KBM-7 (cell line): ENCODE data around the gene EIF2D.
"Not testable (repeated sequence)": the region's sequence is repeated elsewhere in the genome, so short reads cannot be mapped to it uniquely, and the experiment has no call there.

Experiments used
- DNase-seq: peaks from one replicate; pipeline ENCODE4 v3.0.0-alpha.2; 2015
- in situ Hi-C: fragments of 300-500 bp; cut with MboI; formaldehyde crosslinking; loops from 2 replicates; pipeline ENCODE4 v1.14.3; 2020; ENCODE audit warnings: low sequenced_read_pairs, low pct_unique_long_range_greater_than_20kb, mixed read lengths

Gene EIF2D

GRCh38 chr1:206637605-206638004, 25.3 kb upstream of the EIF2D start:
- DNase-seq = no peak
- in situ Hi-C loops = no loop called here

GRCh38 chr1:206636671-206637070, 24.4 kb upstream of the EIF2D start:
- no peak for DNase-seq
- in situ Hi-C loops = no loop called here

GRCh38 chr1:206635978-206636345, 23.7 kb upstream of the EIF2D start:
- in situ Hi-C loops = no loop called here

GRCh38 chr1:206635080-206635977, 23.1 kb upstream of the EIF2D start, which contains the start of gene DYRK3:
Gene DYRK3, plus strand, starts transcription at chr1:206635536. Its CDS starts 168 bp downstream, at chr1:206635704.
- in situ Hi-C loops = no loop called here

More at GRCh38 chr1:206635978-206636345, 23.7 kb upstream of the EIF2D start:
- peak; percentile 20 for DNase-seq

GRCh38 chr1:206634365-206635079, 22.3 kb upstream of the EIF2D start:
- in situ Hi-C loops = no loop called here
- peak; percentile 74 for DNase-seq

More at GRCh38 chr1:206635080-206635977, 23.1 kb upstream of the EIF2D start, which contains the start of gene DYRK3:
- peak; percentile 94 for DNase-seq

- DNase-seq = no peak
- in situ Hi-C loops = no loop called here
Measured at GRCh38 chr1:206633708-206634121, 21.4 kb upstream of the EIF2D start.

GRCh38 chr1:206631085-206631509, 18.8 kb upstream of the EIF2D start:
- in situ Hi-C loops = no loop called here
- peak; percentile 83 for DNase-seq

- in situ Hi-C loops = no loop called here
- no peak for DNase-seq
Measured at GRCh38 chr1:206628916-206629315, 16.7 kb upstream of the EIF2D start.

GRCh38 chr1:206626396-206626795, 14.1 kb upstream of the EIF2D start:
- DNase-seq, in situ Hi-C loops: not testable (repeated sequence)

GRCh38 chr1:206609229-206609991, 2.9 kb downstream of the EIF2D start:
- in situ Hi-C loops = no loop called here
- DNase-seq = no peak

- in situ Hi-C loops = no loop called here
- DNase-seq = peak; percentile 67
Measured at GRCh38 chr1:206608108-206608698, 4.1 kb downstream of the EIF2D start.

GRCh38 chr1:206606867-206607266, 5.4 kb downstream of the EIF2D start:
- in situ Hi-C loops = no loop called here
- peak; percentile 64 for DNase-seq

GRCh38 chr1:206604861-206605260, 7.4 kb downstream of the EIF2D start:
- no peak for DNase-seq
- in situ Hi-C loops = no loop called here

- no peak for DNase-seq
- in situ Hi-C loops = no loop called here
Measured at GRCh38 chr1:206600527-206600926, 11.7 kb downstream of the EIF2D start.

- in situ Hi-C loops = no loop called here
- no peak for DNase-seq
Measured at GRCh38 chr1:206596319-206596666, 16.0 kb downstream of the EIF2D start.

- DNase-seq = no peak
- in situ Hi-C loops = no loop called here
Measured at GRCh38 chr1:206595581-206596318, 16.5 kb downstream of the EIF2D start.

- in situ Hi-C loops = no loop called here
Measured at GRCh38 chr1:206593351-206593925, 18.8 kb downstream of the EIF2D start.

GRCh38 chr1:206591696-206592095, 20.6 kb downstream of the EIF2D start:
- no peak for DNase-seq
- in situ Hi-C loops = no loop called here

More at GRCh38 chr1:206593351-206593925, 18.8 kb downstream of the EIF2D start:
- DNase-seq = no peak
